ENCODE measurements around the gene MATR3. TPM values are rescaled to one million over a fixed set of nuclear protein-coding genes. Genes with fewer than 3 reads are reported as not detected.

The MATR3 gene
- total and polyA plus RNA-seq, 10 of the 15 experiments (the other 5 are each of a cell fraction or from before 2014, with no cell fraction given), result 134 to 401 (median 221) TPM

DNA sequence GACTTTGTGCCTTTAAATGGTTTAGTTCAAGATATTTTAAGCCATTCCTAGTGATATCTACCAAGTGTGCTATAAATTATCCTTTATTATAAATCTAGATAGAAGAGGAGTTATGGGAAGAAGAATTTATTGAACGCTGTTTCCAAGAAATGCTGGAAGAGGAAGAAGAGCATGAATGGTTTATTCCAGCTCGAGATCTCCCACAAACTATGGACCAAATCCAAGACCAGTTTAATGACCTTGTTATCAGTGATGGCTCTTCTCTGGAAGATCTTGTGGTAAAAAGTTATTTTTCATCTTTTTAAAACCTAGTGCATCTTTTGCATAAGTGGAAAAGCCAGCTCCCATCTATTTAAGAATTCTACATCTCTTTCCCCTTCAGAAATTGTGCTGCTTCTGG lies 70.9 kb downstream of the MATR3 start:
- ChIA-PET POLR2A (no interaction called here), RAD21 (ENCODE audit: unreplicated experiment) (no interaction called here), CTCF (no interaction called here), SMC1A (ENCODE audit: uncharacterized antibody, unreplicated experiment) (no interaction called here)
- intact Hi-C loops (cut with micrococcal nuclease; ENCODE audit: unreplicated experiment), result no loop called here
- Histone ChIP-seq H3K4me2 (ENCODE audit: control insufficient read depth, insufficient read depth) (no peak overlapping the region), H3K27me3 (replicated peaks in 1 of 2; ENCODE audit: control insufficient read depth in 2 of 2, insufficient read depth in 2 of 2, low read length in 1 of 2) (no peaks in the 10 kb centered on the region), H4K20me1 (ENCODE audit: control insufficient read depth, insufficient read depth) (no peaks in the 10 kb centered on the region), H3K9me3 (replicated peaks; ENCODE audit: control insufficient read depth, insufficient read depth, low read length) (no peaks in the 10 kb centered on the region; the same call in 2 of the 3 replicates), H3K36me3 (ENCODE audit: control insufficient read depth in 2 of 2, insufficient read depth in 2 of 2, low read length in 1 of 2) (peaks cover 7 to 23% of the 10 kb centered on the region in 2 experiments; a peak in 3 of 4 replicates), H2AFZ (ENCODE audit: control insufficient read depth, low read depth, low read length) (no peak overlapping the region), H3K4me3 (no peak overlapping the region), H3K4me1 (ENCODE audit: control insufficient read depth, insufficient read depth, low read length) (no peaks in the 10 kb centered on the region), H3K9ac (ENCODE audit: control insufficient read depth, insufficient read depth, low read length) (no peak overlapping the region), H3K79me2 (ENCODE audit: control insufficient read depth, insufficient read depth, low read length) (peaks cover 3% of the 10 kb centered on the region), H3K27ac (ENCODE audit: control insufficient read depth, insufficient read depth) (no peak overlapping the region)
- in situ Hi-C loops (cut with MboI), result no loop called here
- no peak for FAIRE-seq
- 96% methylated on average over 2 of the region's 2 CpGs for WGBS (ENCODE audit: insufficient coverage, insufficient replicate concordance, low lambda C conversion rate, missing lambda C conversion rate)
- TF ChIP-seq ZZZ3 (IDR thresholded peaks at IDR 0.05; ENCODE audit: control insufficient read depth, insufficient read length, low read depth) (no peak), MYB (IDR thresholded peaks at IDR 0.05; ENCODE audit: borderline replicate concordance, low read depth, low read length) (no peak), KLF5 (IDR thresholded peaks at IDR 0.05; ENCODE audit: partially characterized antibody) (no peak), RBBP5 (conservative IDR thresholded peaks at IDR 0.05) (no peak), RCOR1 (conservative IDR thresholded peaks at IDR 0.05; ENCODE audit: low read depth, low read length) (no peak), JUND (IDR thresholded peaks at IDR 0.05; ENCODE audit: low read depth, low read length) (no peak), MXI1 (IDR thresholded peaks at IDR 0.05; ENCODE audit: low read depth, low read length) (no peak), SREBF1 (IDR thresholded peaks at IDR 0.05; ENCODE audit: low read length) (no peak)
- TF ChIP-seq, protein P1, sequence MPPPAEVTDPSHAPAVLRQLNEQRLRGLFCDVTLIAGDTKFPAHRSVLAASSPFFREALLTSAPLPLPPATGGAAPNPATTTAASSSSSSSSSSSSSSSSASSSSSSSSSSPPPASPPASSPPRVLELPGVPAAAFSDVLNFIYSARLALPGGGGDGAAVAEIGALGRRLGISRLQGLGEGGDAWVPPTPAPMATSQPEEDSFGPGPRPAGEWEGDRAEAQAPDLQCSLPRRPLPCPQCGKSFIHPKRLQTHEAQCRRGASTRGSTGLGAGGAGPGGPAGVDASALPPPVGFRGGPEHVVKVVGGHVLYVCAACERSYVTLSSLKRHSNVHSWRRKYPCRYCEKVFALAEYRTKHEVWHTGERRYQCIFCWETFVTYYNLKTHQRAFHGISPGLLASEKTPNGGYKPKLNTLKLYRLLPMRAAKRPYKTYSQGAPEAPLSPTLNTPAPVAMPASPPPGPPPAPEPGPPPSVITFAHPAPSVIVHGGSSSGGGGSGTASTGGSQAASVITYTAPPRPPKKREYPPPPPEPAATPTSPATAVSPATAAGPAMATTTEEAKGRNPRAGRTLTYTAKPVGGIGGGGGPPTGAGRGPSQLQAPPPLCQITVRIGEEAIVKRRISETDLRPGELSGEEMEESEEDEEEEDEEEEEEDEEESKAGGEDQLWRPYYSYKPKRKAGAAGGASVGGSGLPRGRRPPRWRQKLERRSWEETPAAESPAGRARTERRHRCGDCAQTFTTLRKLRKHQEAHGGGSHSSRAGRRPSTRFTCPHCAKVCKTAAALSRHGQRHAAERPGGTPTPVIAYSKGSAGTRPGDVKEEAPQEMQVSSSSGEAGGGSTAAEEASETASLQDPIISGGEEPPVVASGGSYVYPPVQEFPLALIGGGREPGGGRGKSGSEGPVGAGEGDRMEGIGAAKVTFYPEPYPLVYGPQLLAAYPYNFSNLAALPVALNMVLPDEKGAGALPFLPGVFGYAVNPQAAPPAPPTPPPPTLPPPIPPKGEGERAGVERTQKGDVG (CRISPR knock-in tag; IDR thresholded peaks at IDR 0.05), result no peak
- TF ChIP-seq, protein P2, sequence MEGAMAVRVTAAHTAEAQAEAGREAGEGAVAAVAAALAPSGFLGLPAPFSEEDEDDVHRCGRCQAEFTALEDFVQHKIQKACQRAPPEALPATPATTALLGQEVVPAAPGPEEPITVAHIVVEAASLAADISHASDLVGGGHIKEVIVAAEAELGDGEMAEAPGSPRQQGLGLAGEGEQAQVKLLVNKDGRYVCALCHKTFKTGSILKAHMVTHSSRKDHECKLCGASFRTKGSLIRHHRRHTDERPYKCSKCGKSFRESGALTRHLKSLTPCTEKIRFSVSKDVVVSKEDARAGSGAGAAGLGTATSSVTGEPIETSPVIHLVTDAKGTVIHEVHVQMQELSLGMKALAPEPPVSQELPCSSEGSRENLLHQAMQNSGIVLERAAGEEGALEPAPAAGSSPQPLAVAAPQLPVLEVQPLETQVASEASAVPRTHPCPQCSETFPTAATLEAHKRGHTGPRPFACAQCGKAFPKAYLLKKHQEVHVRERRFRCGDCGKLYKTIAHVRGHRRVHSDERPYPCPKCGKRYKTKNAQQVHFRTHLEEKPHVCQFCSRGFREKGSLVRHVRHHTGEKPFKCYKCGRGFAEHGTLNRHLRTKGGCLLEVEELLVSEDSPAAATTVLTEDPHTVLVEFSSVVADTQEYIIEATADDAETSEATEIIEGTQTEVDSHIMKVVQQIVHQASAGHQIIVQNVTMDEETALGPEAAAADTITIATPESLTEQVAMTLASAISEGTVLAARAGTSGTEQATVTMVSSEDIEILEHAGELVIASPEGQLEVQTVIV (IDR thresholded peaks at IDR 0.05; ENCODE audit: borderline replicate concordance, partially characterized antibody), result no peak
- TF ChIP-seq, protein P3, sequence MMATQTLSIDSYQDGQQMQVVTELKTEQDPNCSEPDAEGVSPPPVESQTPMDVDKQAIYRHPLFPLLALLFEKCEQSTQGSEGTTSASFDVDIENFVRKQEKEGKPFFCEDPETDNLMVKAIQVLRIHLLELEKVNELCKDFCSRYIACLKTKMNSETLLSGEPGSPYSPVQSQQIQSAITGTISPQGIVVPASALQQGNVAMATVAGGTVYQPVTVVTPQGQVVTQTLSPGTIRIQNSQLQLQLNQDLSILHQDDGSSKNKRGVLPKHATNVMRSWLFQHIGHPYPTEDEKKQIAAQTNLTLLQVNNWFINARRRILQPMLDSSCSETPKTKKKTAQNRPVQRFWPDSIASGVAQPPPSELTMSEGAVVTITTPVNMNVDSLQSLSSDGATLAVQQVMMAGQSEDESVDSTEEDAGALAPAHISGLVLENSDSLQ (IDR thresholded peaks at IDR 0.05), result no peak
- TF ChIP-seq, protein P4, sequence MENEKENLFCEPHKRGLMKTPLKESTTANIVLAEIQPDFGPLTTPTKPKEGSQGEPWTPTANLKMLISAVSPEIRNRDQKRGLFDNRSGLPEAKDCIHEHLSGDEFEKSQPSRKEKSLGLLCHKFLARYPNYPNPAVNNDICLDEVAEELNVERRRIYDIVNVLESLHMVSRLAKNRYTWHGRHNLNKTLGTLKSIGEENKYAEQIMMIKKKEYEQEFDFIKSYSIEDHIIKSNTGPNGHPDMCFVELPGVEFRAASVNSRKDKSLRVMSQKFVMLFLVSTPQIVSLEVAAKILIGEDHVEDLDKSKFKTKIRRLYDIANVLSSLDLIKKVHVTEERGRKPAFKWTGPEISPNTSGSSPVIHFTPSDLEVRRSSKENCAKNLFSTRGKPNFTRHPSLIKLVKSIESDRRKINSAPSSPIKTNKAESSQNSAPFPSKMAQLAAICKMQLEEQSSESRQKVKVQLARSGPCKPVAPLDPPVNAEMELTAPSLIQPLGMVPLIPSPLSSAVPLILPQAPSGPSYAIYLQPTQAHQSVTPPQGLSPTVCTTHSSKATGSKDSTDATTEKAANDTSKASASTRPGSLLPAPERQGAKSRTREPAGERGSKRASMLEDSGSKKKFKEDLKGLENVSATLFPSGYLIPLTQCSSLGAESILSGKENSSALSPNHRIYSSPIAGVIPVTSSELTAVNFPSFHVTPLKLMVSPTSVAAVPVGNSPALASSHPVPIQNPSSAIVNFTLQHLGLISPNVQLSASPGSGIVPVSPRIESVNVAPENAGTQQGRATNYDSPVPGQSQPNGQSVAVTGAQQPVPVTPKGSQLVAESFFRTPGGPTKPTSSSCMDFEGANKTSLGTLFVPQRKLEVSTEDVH (IDR thresholded peaks at IDR 0.05; ENCODE audit: low read depth, partially characterized antibody), result no peak
- BruUV-seq (replicated peaks), result no TSS peak
- DNase-seq (ENCODE audit: low read depth, low spot score), result no peak
- ATAC-seq, result no peak
